H9 (cell line): ENCODE measurements around the gene APAF1. TPM values are rescaled to one million over a fixed set of nuclear protein-coding genes. Genes with fewer than 3 reads are reported as not detected.

Experiments used
- DNase-seq: peaks from one replicate; pipeline ENCODE4 v3.0.0-alpha.2; 2017
- H2AFZ ChIP-seq: one replicate; pipeline ENCODE4 v1.6.1; 2013; ENCODE audit warnings: mild to moderate bottlenecking, low read length, control low read depth, moderate library complexity
- H2AK5ac ChIP-seq: 2 replicates; pipeline ENCODE4 v1.6.1; 2013; ENCODE audit warnings: low read length, control low read depth, mixed read lengths; ENCODE audit not compliant: insufficient read length
- H2BK120ac ChIP-seq: one replicate; pipeline ENCODE4 v1.6.1; 2013; ENCODE audit warnings: low read depth, mild to moderate bottlenecking, low read length, control low read depth, inconsistent platforms; ENCODE audit not compliant: poor library complexity, severe bottlenecking
- H2BK12ac ChIP-seq: 2 replicates; pipeline ENCODE4 v1.6.1; 2013; ENCODE audit warnings: low read length, control low read depth, mixed read lengths, low read depth; ENCODE audit not compliant: insufficient read length
- H2BK15ac ChIP-seq: 2 replicates; pipeline ENCODE4 v1.6.1; 2013; ENCODE audit warnings: low read depth, low read length, control low read depth
- H2BK20ac ChIP-seq: one replicate; pipeline ENCODE4 v1.6.1; 2013; ENCODE audit warnings: low read depth, mild to moderate bottlenecking, low read length, control low read depth, inconsistent platforms; ENCODE audit not compliant: poor library complexity, severe bottlenecking
- H2BK5ac ChIP-seq: 2 replicates; pipeline ENCODE4 v1.6.1; 2013; ENCODE audit warnings: low read length, control low read depth, mixed read lengths; ENCODE audit not compliant: insufficient read length
- H3K14ac ChIP-seq: 2 replicates; pipeline ENCODE4 v1.6.1; 2013; ENCODE audit warnings: low read length, control low read depth; ENCODE audit not compliant: insufficient read depth
- H3K18ac ChIP-seq: 2 replicates; pipeline ENCODE4 v1.6.1; 2013; ENCODE audit warnings: low read depth, mild to moderate bottlenecking, mixed read lengths, low read length, control low read depth; ENCODE audit not compliant: insufficient read length
- H3K23ac ChIP-seq: 2 replicates; pipeline ENCODE4 v1.6.1; 2013; ENCODE audit warnings: low read length, control low read depth, mixed read lengths, low read depth; ENCODE audit not compliant: insufficient read length
- H3K23me2 ChIP-seq: 2 replicates; pipeline ENCODE4 v1.6.1; 2013; ENCODE audit warnings: low read depth, mild to moderate bottlenecking, mixed read lengths, low read length, control low read depth; ENCODE audit not compliant: insufficient read length, poor library complexity, severe bottlenecking
- H3K27ac ChIP-seq: 2 replicates; pipeline ENCODE4 v1.5.1; 2013; ENCODE audit warnings: low read length, control low read depth, mixed read lengths, low read depth; ENCODE audit not compliant: insufficient read length
- H3K27me3 ChIP-seq: 2 replicates; pipeline ENCODE4 v1.6.1; 2013; ENCODE audit warnings: low read length, control low read depth, inconsistent platforms; ENCODE audit not compliant: insufficient read depth
- H3K4ac ChIP-seq: 2 replicates; pipeline ENCODE4 v1.6.1; 2013; ENCODE audit warnings: low read depth, mild to moderate bottlenecking, control low read depth, inconsistent platforms, low read length, moderate library complexity
- H3K4me1 ChIP-seq: 2 replicates; pipeline ENCODE4 v1.6.1; 2013; ENCODE audit warnings: low read length, control low read depth, inconsistent platforms; ENCODE audit not compliant: insufficient read depth
- H3K4me2 ChIP-seq: 2 replicates; pipeline ENCODE4 v1.6.1; 2013; ENCODE audit warnings: low read length, control low read depth, mixed read lengths; ENCODE audit not compliant: insufficient read length, insufficient read depth
- H3K56ac ChIP-seq: 2 replicates; pipeline ENCODE4 v1.6.1; 2013; ENCODE audit warnings: low read depth, mild to moderate bottlenecking, mixed read lengths, low read length, control low read depth; ENCODE audit not compliant: insufficient read length
- H3K79me1 ChIP-seq: 2 replicates; pipeline ENCODE4 v1.6.1; 2013; ENCODE audit warnings: low read depth, mild to moderate bottlenecking, moderate library complexity, low read length, control low read depth, inconsistent platforms; ENCODE audit not compliant: insufficient read depth, poor library complexity, severe bottlenecking
- H3K79me2 ChIP-seq: 2 replicates; pipeline ENCODE4 v1.6.1; 2013; ENCODE audit warnings: low read length, control low read depth, inconsistent platforms; ENCODE audit not compliant: insufficient read depth
- H3K9ac ChIP-seq: 2 replicates; pipeline ENCODE4 v1.6.1; 2013; ENCODE audit warnings: low read length, control low read depth, mixed read lengths; ENCODE audit not compliant: insufficient read length; ENCODE audit errors: extremely low read depth
- H3K9me3 ChIP-seq: one replicate; pipeline ENCODE4 v1.6.1; 2013; ENCODE audit warnings: low read depth, low read length, inconsistent platforms; ENCODE audit not compliant: control insufficient read depth
- H3T11ph ChIP-seq: one replicate; pipeline ENCODE4 v1.6.1; 2013; ENCODE audit warnings: mild to moderate bottlenecking, low read length, control low read depth, inconsistent platforms
- H4K20me1 ChIP-seq: one replicate; pipeline ENCODE4 v1.6.1; 2013; ENCODE audit not compliant: control insufficient read depth, insufficient read length, insufficient read depth
- H4K5ac ChIP-seq: 2 replicates; pipeline ENCODE4 v1.6.1; 2013; ENCODE audit warnings: low read depth, mild to moderate bottlenecking, mixed read lengths, low read length, control low read depth; ENCODE audit not compliant: insufficient read length
- H4K8ac ChIP-seq: replicated peaks from 2 replicates; pipeline ENCODE4 v1.6.1; 2013; ENCODE audit warnings: low read length, control low read depth, mixed read lengths, low read depth; ENCODE audit not compliant: insufficient read length
- H4K91ac ChIP-seq: 2 replicates; pipeline ENCODE4 v1.6.1; 2013; ENCODE audit warnings: low read depth, mild to moderate bottlenecking, moderate library complexity, mixed read lengths, low read length, control low read depth; ENCODE audit not compliant: insufficient read length
- H3K27ac Mint-ChIP-seq, 3 experiments: 2 replicates in 2 of 3; 3 replicates in 1 of 3; pipeline ENCODE4 v1.8.0; 2020 to 2021; ENCODE audit warnings: mixed read lengths in 3 of 3, mild to moderate bottlenecking in 1 of 3, moderate library complexity in 1 of 3
- H3K27me3 Mint-ChIP-seq: 2 replicates; pipeline ENCODE4 v1.8.0; 2021; ENCODE audit warnings: low read depth, mild to moderate bottlenecking, moderate library complexity, mixed read lengths
- H3K36me3 Mint-ChIP-seq, 3 experiments: 2 replicates in 2 of 3; 3 replicates in 1 of 3; pipeline ENCODE4 v1.8.0; 2020 to 2021; ENCODE audit warnings: low read depth in 3 of 3, mixed read lengths in 3 of 3; ENCODE audit not compliant: insufficient read depth in 1 of 3
- H3K4me1 Mint-ChIP-seq, 2 experiments: 2 replicates each; pipeline ENCODE4 v1.8.0; 2020; ENCODE audit warnings: mixed read lengths in 2 of 2
- H3K4me3 Mint-ChIP-seq, 2 experiments: 2 replicates in 1 of 2; 3 replicates in 1 of 2; pipeline ENCODE4 v1.8.0; 2020 to 2021; ENCODE audit warnings: mild to moderate bottlenecking in 2 of 2, mixed read lengths in 2 of 2, moderate library complexity in 1 of 2
- H3K9me3 Mint-ChIP-seq, 2 experiments: 2 replicates in 1 of 2; 3 replicates in 1 of 2; pipeline ENCODE4 v1.8.0; 2020; ENCODE audit warnings: mild to moderate bottlenecking in 2 of 2, mixed read lengths in 2 of 2, moderate library complexity in 1 of 2
- CTCF ChIP-seq: fragments of 200-600 bp; sonication (generic); conservative IDR thresholded peaks from 3 replicates; pipeline ENCODE4 v1.8.0; 2021; ENCODE audit warnings: antibody characterized with exemption, mild to moderate bottlenecking
- WGBS: extraction: QIAGEN DNeasy Blood & Tissue Kit; methylation state at CpG from one replicate; pipeline ENCODE4 v1.1.7; 2013; ENCODE audit warnings: missing lambda C conversion rate, low lambda C conversion rate, mixed read lengths; ENCODE audit not compliant: insufficient read length; ENCODE audit errors: extremely low coverage; 5-methylcytosine and 5-hydroxymethylcytosine counted together
- total RNA-seq: library from RNA; stranded (reverse); gene quantifications from 2 replicates; pipeline ENCODE4 v1.2.1, GENCODE V29; 2021

Gene APAF1
- total RNA-seq, 1 experiment from 2014 or later = 16.5 TPM

GRCh38 chr12:98738002-98738401 lies 92.9 kb downstream of the APAF1 start:
- no peaks in the 10 kb centered on the region for H3K9me3 ChIP-seq
- H3K27ac Mint-ChIP-seq = no peak overlapping the region

More at GRCh38 chr12:98738002-98738401, 92.9 kb downstream of the APAF1 start:
- H3K27ac ChIP-seq = no peak overlapping the region
- no peak overlapping the region for H2AFZ ChIP-seq
- no peak overlapping the region for H3K18ac ChIP-seq
- H3K9me3 Mint-ChIP-seq = no peaks in the 10 kb centered on the region
- no peak overlapping the region for H2BK5ac ChIP-seq
- no peaks in the 10 kb centered on the region for H3K79me2 ChIP-seq
- H3K79me1 ChIP-seq = no peaks in the 10 kb centered on the region
- no peak for TF ChIP-seq CTCF
- H2AK5ac ChIP-seq = no peak overlapping the region
- no peak for DNase-seq
- no peak overlapping the region for H2BK20ac ChIP-seq
- no peak overlapping the region for H3T11ph ChIP-seq
- H3K23me2 ChIP-seq = no peaks in the 10 kb centered on the region
- peaks cover 24 to 26% of the 10 kb centered on the region in 2 experiments for H3K4me1 Mint-ChIP-seq
- H3K27me3 ChIP-seq = no peaks in the 10 kb centered on the region
- H2BK120ac ChIP-seq = no peak overlapping the region
- no peak overlapping the region for H2BK12ac ChIP-seq
- H2BK15ac ChIP-seq = no peak overlapping the region
- no peak overlapping the region for H3K4ac ChIP-seq
- H3K9ac ChIP-seq = no peak overlapping the region
- no peak overlapping the region for H3K23ac ChIP-seq
- H3K56ac ChIP-seq = no peak overlapping the region
- H3K14ac ChIP-seq = no peak overlapping the region
- H3K4me3 Mint-ChIP-seq = no peak overlapping the region
- peaks cover 6% of the 10 kb centered on the region for H3K27me3 Mint-ChIP-seq
- no CpG with 5 or more reads among the region's 3 CpGs for WGBS
- no peak overlapping the region for H3K4me2 ChIP-seq
- H3K4me1 ChIP-seq = peaks cover 3% of the 10 kb centered on the region; the same call in 1 of the 2 replicates
- H4K8ac ChIP-seq = no peak overlapping the region
- H4K91ac ChIP-seq = no peak overlapping the region
- no peaks in the 10 kb centered on the region for H3K36me3 Mint-ChIP-seq
- no peaks in the 10 kb centered on the region for H4K20me1 ChIP-seq
- H4K5ac ChIP-seq = no peak overlapping the region
